Renal pelvis (tissue), 4 donors: Measurements from ENCODE around the gene PRR33. TPM values are rescaled to one million over a fixed set of nuclear protein-coding genes. Genes with fewer than 3 reads are reported as not detected.

Experiments used
- DNase-seq: peaks from one replicate; pipeline ENCODE4 v3.0.0-alpha.2; 2013
- polyA plus RNA-seq, 3 donors: library from polyadenylated mRNA; unstranded; fragments of 120-200 nt; gene quantifications; one replicate each; pipeline ENCODE4 v1.2.1, GENCODE V29; 2013; ENCODE audit not compliant: insufficient read length in 3 of 3

Gene PRR33
- polyA plus RNA-seq, 3 donors = 0.11 to 0.25 TPM; not detected in 1

- DNase-seq = no peak
Measured at GRCh38 chr11:1851468-1852180, 40.1 kb downstream of the PRR33 start.

- DNase-seq = no peak
Measured at GRCh38 chr11:1848640-1849430, 42.9 kb downstream of the PRR33 start.

GRCh38 chr11:1847926-1848639 lies 43.6 kb downstream of the PRR33 start:
- DNase-seq = no peak

GRCh38 chr11:1847006-1847735 lies 44.5 kb downstream of the PRR33 start:
- DNase-seq = no peak

- DNase-seq = no peak
Measured at GRCh38 chr11:1846453-1846932, 45.2 kb downstream of the PRR33 start.

- DNase-seq = no peak
Measured at GRCh38 chr11:1845561-1846452, 45.9 kb downstream of the PRR33 start.

GRCh38 chr11:1845095-1845429 lies 46.6 kb downstream of the PRR33 start:
- no peak for DNase-seq

GRCh38 chr11:1844221-1845094 lies 47.2 kb downstream of the PRR33 start:
- no peak for DNase-seq

- DNase-seq = no peak
Measured at GRCh38 chr11:1843796-1844195, 47.9 kb downstream of the PRR33 start.

GRCh38 chr11:1843098-1843473 lies 48.6 kb downstream of the PRR33 start:
- no peak for DNase-seq

GRCh38 chr11:1842149-1843097 lies 49.3 kb downstream of the PRR33 start:
- no peak for DNase-seq

- DNase-seq = no peak
Measured at GRCh38 chr11:1841511-1842148, 50.1 kb downstream of the PRR33 start.

- DNase-seq = no peak
Measured at GRCh38 chr11:1840780-1841480, 50.8 kb downstream of the PRR33 start.

GRCh38 chr11:1839924-1840779 lies 51.5 kb downstream of the PRR33 start:
- DNase-seq = no peak

- no peak for DNase-seq
Measured at GRCh38 chr11:1839204-1839923, 52.3 kb downstream of the PRR33 start.
